Nephron progenitor cell (in vitro differentiated cells): Measurements from ENCODE around the gene CALD1.

Experiments used
- DNase-seq: peaks from one replicate; pipeline ENCODE4 v3.0.0; 2021
- H3K27ac Mint-ChIP-seq: 2 replicates; pipeline ENCODE4 v1.8.0; 2021; ENCODE audit warnings: mild to moderate bottlenecking, moderate library complexity, mixed read lengths
- H3K27me3 Mint-ChIP-seq: 2 replicates; pipeline ENCODE4 v1.8.0; 2021; ENCODE audit warnings: mild to moderate bottlenecking, low read depth, mixed read lengths; ENCODE audit not compliant: poor library complexity
- H3K36me3 Mint-ChIP-seq: 2 replicates; pipeline ENCODE4 v1.8.0; 2021; ENCODE audit warnings: low read depth, mixed read lengths
- H3K4me1 Mint-ChIP-seq: 2 replicates; pipeline ENCODE4 v1.8.0; 2021; ENCODE audit warnings: mixed read lengths
- H3K4me3 Mint-ChIP-seq: 2 replicates; pipeline ENCODE4 v1.8.0; 2021; ENCODE audit warnings: mild to moderate bottlenecking, moderate library complexity, mixed read lengths
- H3K9me3 Mint-ChIP-seq: 2 replicates; pipeline ENCODE4 v1.8.0; 2021; ENCODE audit warnings: mild to moderate bottlenecking, moderate library complexity, mixed read lengths
- CTCF ChIP-seq: fragments of 200-600 bp; sonication (generic); IDR thresholded peaks from 2 replicates; pipeline ENCODE4 v1.5.0; 2021; ENCODE audit warnings: antibody characterized with exemption

CALD1 gene

GRCh38 chr7:134910214-134910890 is 130.9 kb downstream of the CALD1 start:
- Mint-ChIP-seq H3K27ac (no peak overlapping the region), H3K4me1 (peaks cover 12% of the 10 kb centered on the region)

GRCh38 chr7:134910968-134911367 is 131.5 kb downstream of the CALD1 start:
- Mint-ChIP-seq H3K27ac (no peak overlapping the region), H3K4me1 (peaks cover 14% of the 10 kb centered on the region), H3K36me3 (peaks cover 27% of the 10 kb centered on the region), H3K4me3 (no peak overlapping the region), H3K9me3 (no peaks in the 10 kb centered on the region), H3K27me3 (no peaks in the 10 kb centered on the region)
- DNase-seq = no peak
- no peak for TF ChIP-seq CTCF

More at GRCh38 chr7:134910214-134910890, 130.9 kb downstream of the CALD1 start:
- TF ChIP-seq CTCF = no peak
- DNase-seq = no peak
- no peaks in the 10 kb centered on the region for H3K9me3 Mint-ChIP-seq
- no peaks in the 10 kb centered on the region for H3K27me3 Mint-ChIP-seq
- no peak overlapping the region for H3K4me3 Mint-ChIP-seq
- H3K36me3 Mint-ChIP-seq = peaks cover 24% of the 10 kb centered on the region

GRCh38 chr7:134916171-134916883 is 136.9 kb downstream of the CALD1 start:
- no peak overlapping the region for H3K4me3 Mint-ChIP-seq
- TF ChIP-seq CTCF = no peak
- H3K27ac Mint-ChIP-seq = peak overlapping the region; percentile 39
- H3K9me3 Mint-ChIP-seq = no peaks in the 10 kb centered on the region
- no peaks in the 10 kb centered on the region for H3K27me3 Mint-ChIP-seq
- no peak for DNase-seq
- H3K36me3 Mint-ChIP-seq = peaks cover 46% of the 10 kb centered on the region
- peaks cover 5% of the 10 kb centered on the region for H3K4me1 Mint-ChIP-seq

- Mint-ChIP-seq H3K9me3 (peaks cover 3% of the 10 kb centered on the region), H3K27me3 (no peaks in the 10 kb centered on the region), H3K4me3 (no peak overlapping the region), H3K27ac (peak overlapping the region; percentile 54), H3K36me3 (peaks cover 62% of the 10 kb centered on the region), H3K4me1 (peaks cover 5% of the 10 kb centered on the region)
- TF ChIP-seq CTCF = no peak
- DNase-seq = no peak
Observed at GRCh38 chr7:134919240-134919641, 139.8 kb downstream of the CALD1 start.

GRCh38 chr7:134920026-134920753 is 140.8 kb downstream of the CALD1 start:
- Mint-ChIP-seq H3K27me3 (no peaks in the 10 kb centered on the region), H3K9me3 (peaks cover 11% of the 10 kb centered on the region), H3K4me3 (no peak overlapping the region), H3K4me1 (peaks cover 5% of the 10 kb centered on the region), H3K36me3 (peaks cover 62% of the 10 kb centered on the region), H3K27ac (no peak overlapping the region)
- no peak for DNase-seq
- no peak for TF ChIP-seq CTCF
